Osteocyte (in vitro differentiated cells): ENCODE results near the gene LOXL1. TPM values are rescaled to one million over a fixed set of nuclear protein-coding genes. Genes with fewer than 3 reads are reported as not detected.
"Not testable (repeated sequence)": the region's sequence is repeated elsewhere in the genome, so short reads cannot be mapped to it uniquely, and the experiment has no call there.

ENCODE experiments used
- DNase-seq: peaks from one replicate; pipeline ENCODE4 v3.0.0; 2021; ENCODE audit warnings: mixed read lengths; ENCODE audit not compliant: unreplicated experiment; ENCODE audit errors: extremely low spot score
- H3K27ac Mint-ChIP-seq: one replicate; pipeline ENCODE4 v1.8.0; 2021; ENCODE audit warnings: mild to moderate bottlenecking, mixed read lengths; ENCODE audit not compliant: unreplicated experiment
- H3K27me3 Mint-ChIP-seq: one replicate; pipeline ENCODE4 v1.8.0; 2021; ENCODE audit warnings: mixed read lengths; ENCODE audit not compliant: unreplicated experiment
- H3K36me3 Mint-ChIP-seq: one replicate; pipeline ENCODE4 v1.8.0; 2021; ENCODE audit warnings: mixed read lengths; ENCODE audit not compliant: unreplicated experiment
- H3K4me1 Mint-ChIP-seq: one replicate; pipeline ENCODE4 v1.8.0; 2021; ENCODE audit warnings: mixed read lengths; ENCODE audit not compliant: unreplicated experiment
- H3K4me3 Mint-ChIP-seq: one replicate; pipeline ENCODE4 v1.8.0; 2021; ENCODE audit warnings: mild to moderate bottlenecking, moderate library complexity, mixed read lengths; ENCODE audit not compliant: unreplicated experiment
- H3K9me3 Mint-ChIP-seq: one replicate; pipeline ENCODE4 v1.8.0; 2021; ENCODE audit warnings: mixed read lengths; ENCODE audit not compliant: unreplicated experiment
- total RNA-seq: library from RNA; stranded (reverse); gene quantifications from 2 replicates; pipeline ENCODE4 v1.2.1, GENCODE V29; 2021
- TF ChIP-seq, protein P1 (sequence below): fragments of 200-600 bp; sonication (generic); IDR thresholded peaks from 2 replicates; pipeline ENCODE4 v1.5.0; 2021; ENCODE audit warnings: antibody characterized with exemption, mild to moderate bottlenecking, moderate library complexity

LOXL1 gene
- total RNA-seq, 1 donor from 2014 or later, result 417 TPM

- H3K9me3 Mint-ChIP-seq, result no peaks in the 10 kb centered on the region
- DNase-seq, result no peak
- peaks cover 28% of the 10 kb centered on the region for H3K4me1 Mint-ChIP-seq
- H3K27ac Mint-ChIP-seq, result no peak overlapping the region
- TF ChIP-seq, protein P1, sequence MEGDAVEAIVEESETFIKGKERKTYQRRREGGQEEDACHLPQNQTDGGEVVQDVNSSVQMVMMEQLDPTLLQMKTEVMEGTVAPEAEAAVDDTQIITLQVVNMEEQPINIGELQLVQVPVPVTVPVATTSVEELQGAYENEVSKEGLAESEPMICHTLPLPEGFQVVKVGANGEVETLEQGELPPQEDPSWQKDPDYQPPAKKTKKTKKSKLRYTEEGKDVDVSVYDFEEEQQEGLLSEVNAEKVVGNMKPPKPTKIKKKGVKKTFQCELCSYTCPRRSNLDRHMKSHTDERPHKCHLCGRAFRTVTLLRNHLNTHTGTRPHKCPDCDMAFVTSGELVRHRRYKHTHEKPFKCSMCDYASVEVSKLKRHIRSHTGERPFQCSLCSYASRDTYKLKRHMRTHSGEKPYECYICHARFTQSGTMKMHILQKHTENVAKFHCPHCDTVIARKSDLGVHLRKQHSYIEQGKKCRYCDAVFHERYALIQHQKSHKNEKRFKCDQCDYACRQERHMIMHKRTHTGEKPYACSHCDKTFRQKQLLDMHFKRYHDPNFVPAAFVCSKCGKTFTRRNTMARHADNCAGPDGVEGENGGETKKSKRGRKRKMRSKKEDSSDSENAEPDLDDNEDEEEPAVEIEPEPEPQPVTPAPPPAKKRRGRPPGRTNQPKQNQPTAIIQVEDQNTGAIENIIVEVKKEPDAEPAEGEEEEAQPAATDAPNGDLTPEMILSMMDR, result no peak
- H3K36me3 Mint-ChIP-seq, result no peaks in the 10 kb centered on the region
- H3K27me3 Mint-ChIP-seq, result no peaks in the 10 kb centered on the region
- H3K4me3 Mint-ChIP-seq, result no peak overlapping the region
These were observed 43.0 kb downstream of the LOXL1 start for GRCh38 chr15:73969151-73969759.

- TF ChIP-seq, protein P1, result peak; percentile 90
- Mint-ChIP-seq H3K4me3 (peak overlapping the region; percentile 32), H3K9me3 (no peaks in the 10 kb centered on the region), H3K36me3 (peaks cover 3% of the 10 kb centered on the region), H3K27ac (no peak overlapping the region), H3K4me1 (peaks cover 10% of the 10 kb centered on the region), H3K27me3 (peaks cover 10% of the 10 kb centered on the region)
- DNase-seq, result peak; percentile 93
These were observed 46.9 kb downstream of the LOXL1 start for GRCh38 chr15:73972984-73973682.

GRCh38 chr15:73973683-73974200 lies 47.5 kb downstream of the LOXL1 start:
- H3K4me1 Mint-ChIP-seq, H3K9me3 Mint-ChIP-seq, H3K27ac Mint-ChIP-seq, H3K36me3 Mint-ChIP-seq, H3K4me3 Mint-ChIP-seq, DNase-seq: not testable (repeated sequence)
- peaks cover 10% of the 10 kb centered on the region for H3K27me3 Mint-ChIP-seq

GRCh38 chr15:73975440-73976125 lies 49.3 kb downstream of the LOXL1 start:
- not testable (repeated sequence) for DNase-seq, H3K36me3 Mint-ChIP-seq, H3K27ac Mint-ChIP-seq, H3K4me3 Mint-ChIP-seq, H3K9me3 Mint-ChIP-seq
- H3K27me3 Mint-ChIP-seq, result peaks cover 10% of the 10 kb centered on the region
- peaks cover 13% of the 10 kb centered on the region for H3K4me1 Mint-ChIP-seq

DNA sequence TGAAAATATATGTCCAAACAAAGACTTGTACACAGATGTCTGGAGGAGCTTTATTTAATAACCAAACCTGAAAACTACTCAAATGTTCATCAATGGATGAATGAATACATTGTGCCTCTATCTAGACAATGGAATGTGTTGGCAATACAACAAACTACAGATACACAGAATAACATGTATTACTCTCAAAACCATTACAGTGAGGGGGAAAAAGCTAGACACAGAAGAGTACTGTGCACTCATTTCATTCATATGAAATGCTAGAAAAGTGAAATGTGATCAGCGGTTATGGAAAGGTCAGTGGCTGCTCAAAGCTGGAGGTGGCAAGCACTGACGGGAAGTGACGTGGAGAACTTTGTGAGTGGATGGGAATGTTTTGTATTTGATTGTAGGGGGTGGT lies 52.6 kb downstream of the LOXL1 start:
- TF ChIP-seq, protein P1, result no peak
- H3K9me3 Mint-ChIP-seq, result no peaks in the 10 kb centered on the region
- no peak overlapping the region for H3K4me3 Mint-ChIP-seq
- H3K27me3 Mint-ChIP-seq, result peaks cover 10% of the 10 kb centered on the region
- no peak for DNase-seq
- H3K4me1 Mint-ChIP-seq, result peaks cover 31% of the 10 kb centered on the region
- peaks cover 3% of the 10 kb centered on the region for H3K36me3 Mint-ChIP-seq
- H3K27ac Mint-ChIP-seq, result no peak overlapping the region

DNA sequence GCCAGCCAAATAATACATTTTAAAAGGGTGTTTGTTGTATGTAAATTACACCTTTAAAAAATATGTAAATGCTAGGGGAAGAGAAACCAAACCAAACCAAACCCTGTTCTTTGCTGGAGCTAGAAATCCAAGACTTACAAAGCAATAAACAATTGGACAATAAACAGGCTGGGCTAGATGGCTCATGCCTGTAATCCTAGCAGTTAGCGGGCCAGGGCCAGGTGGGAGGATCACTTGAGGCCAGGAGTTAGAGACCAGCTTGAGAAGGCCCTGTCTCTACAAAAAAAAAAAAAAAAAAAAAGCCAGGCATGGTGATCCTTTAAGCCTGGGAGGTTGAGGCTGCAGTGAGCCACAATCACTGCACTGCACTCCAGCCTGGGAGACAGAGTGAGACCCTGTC lies 53.4 kb downstream of the LOXL1 start:
- TF ChIP-seq, protein P1, result no peak
- no peak for DNase-seq
- no peak overlapping the region for H3K27ac Mint-ChIP-seq
- no peaks in the 10 kb centered on the region for H3K9me3 Mint-ChIP-seq
- peaks cover 10% of the 10 kb centered on the region for H3K27me3 Mint-ChIP-seq
- peaks cover 38% of the 10 kb centered on the region for H3K4me1 Mint-ChIP-seq
- H3K36me3 Mint-ChIP-seq, result peaks cover 3% of the 10 kb centered on the region
- H3K4me3 Mint-ChIP-seq, result no peak overlapping the region
